Vagina (tissue), 2 donors: ENCODE results near the gene POLRMT. TPM values are rescaled to one million over a fixed set of nuclear protein-coding genes. Genes with fewer than 3 reads are reported as not detected.

ENCODE experiments used
- DNase-seq, 2 donors: peaks; one replicate each; pipeline ENCODE4 v3.0.0-alpha.2; 2017; ENCODE audit errors: extremely low spot score in 2 of 2
- H3K27ac ChIP-seq: fragments of 200-600 bp; sonication (generic); one replicate; pipeline ENCODE4 v1.5.1; 2019
- H3K27me3 ChIP-seq: fragments of 200-600 bp; sonication (generic); one replicate; pipeline ENCODE4 v1.5.1; 2019
- H3K36me3 ChIP-seq, 2 donors: fragments of 200-600 bp; sonication (generic); one replicate each; pipeline ENCODE4 v1.5.1; 2017 to 2019
- H3K4me1 ChIP-seq: fragments of 200-600 bp; sonication (generic); one replicate; pipeline ENCODE4 v1.5.1; 2019
- H3K4me3 ChIP-seq, 2 donors: fragments of 200-600 bp; sonication (generic); 1 replicate in 1 of 2; 2 replicates in 1 of 2; pipeline ENCODE4 v1.5.1; 2016 to 2019
- H3K9me3 ChIP-seq: fragments of 200-600 bp; sonication (generic); one replicate; pipeline ENCODE4 v1.5.1; 2019
- POLR2A ChIP-seq, 2 donors: fragments of 450-650 bp; IDR thresholded peaks; one replicate each; pipeline ENCODE4 v1.6.1; 2017; ENCODE audit warnings: antibody characterized with exemption in 2 of 2, mild to moderate bottlenecking in 2 of 2, moderate library complexity in 2 of 2
- POLR2AphosphoS5 ChIP-seq, 2 donors: sonication (generic); formaldehyde crosslinking; IDR thresholded peaks; one replicate each; pipeline ENCODE4 v1.9.0; 2017; ENCODE audit warnings: antibody characterized with exemption in 2 of 2, mild to moderate bottlenecking in 2 of 2, low read depth in 1 of 2; ENCODE audit not compliant: insufficient read depth in 1 of 2
- intact Hi-C: fragments of 100-400 bp; cut with DNase I; formaldehyde crosslinking; loops from one replicate; pipeline ENCODE4 v1.15.1; 2023
- total RNA-seq: library from RNA; depleted of rRNA; stranded (reverse); fragments of >200 nt; gene quantifications from one replicate; pipeline ENCODE4 v1.2.3, GENCODE V29; 2016
- TF ChIP-seq, protein P1 (sequence below), 3 experiments: fragments of 450-650 bp in 2 of 3; fragments of 200-600 bp in 1 of 3; sonication (generic) in 1 of 3; IDR thresholded peaks; one replicate each; pipeline ENCODE4 v1.5.1; 2017 to 2019; ENCODE audit warnings: antibody characterized with exemption in 3 of 3, mild to moderate bottlenecking in 2 of 3, moderate library complexity in 2 of 3

The POLRMT gene
- total RNA-seq, 1 donor from 2014 or later, result 33.9 TPM

DNA sequence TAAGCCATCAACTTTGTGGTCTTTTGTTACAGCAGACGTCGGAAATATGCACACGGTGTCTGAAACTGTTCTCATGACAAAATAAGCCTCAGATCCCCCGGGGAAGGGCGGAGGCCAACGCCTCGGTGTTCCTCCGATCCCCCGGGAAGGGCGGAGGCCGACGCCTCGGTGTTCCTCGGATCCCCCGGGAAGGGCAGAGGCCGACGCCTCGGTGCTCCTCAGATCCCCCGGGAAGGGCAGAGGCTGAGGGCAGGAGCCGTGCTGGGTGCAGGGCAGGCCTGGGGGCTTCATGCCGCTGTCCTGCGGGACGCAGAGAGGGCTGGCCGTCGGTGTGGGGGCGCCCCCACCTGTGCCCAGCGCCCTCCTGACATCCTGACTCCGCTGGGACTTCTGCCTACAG lies 11.0 kb upstream of the POLRMT start:
- peaks cover 7% of the 10 kb centered on the region for H3K4me1 ChIP-seq
- H3K36me3 ChIP-seq, result peaks cover 0 to 36% of the 10 kb centered on the region in 2 donors
- no peak for DNase-seq
- intact Hi-C loops, result no loop called here
- no peak overlapping the region for H3K4me3 ChIP-seq
- TF ChIP-seq, protein P1, sequence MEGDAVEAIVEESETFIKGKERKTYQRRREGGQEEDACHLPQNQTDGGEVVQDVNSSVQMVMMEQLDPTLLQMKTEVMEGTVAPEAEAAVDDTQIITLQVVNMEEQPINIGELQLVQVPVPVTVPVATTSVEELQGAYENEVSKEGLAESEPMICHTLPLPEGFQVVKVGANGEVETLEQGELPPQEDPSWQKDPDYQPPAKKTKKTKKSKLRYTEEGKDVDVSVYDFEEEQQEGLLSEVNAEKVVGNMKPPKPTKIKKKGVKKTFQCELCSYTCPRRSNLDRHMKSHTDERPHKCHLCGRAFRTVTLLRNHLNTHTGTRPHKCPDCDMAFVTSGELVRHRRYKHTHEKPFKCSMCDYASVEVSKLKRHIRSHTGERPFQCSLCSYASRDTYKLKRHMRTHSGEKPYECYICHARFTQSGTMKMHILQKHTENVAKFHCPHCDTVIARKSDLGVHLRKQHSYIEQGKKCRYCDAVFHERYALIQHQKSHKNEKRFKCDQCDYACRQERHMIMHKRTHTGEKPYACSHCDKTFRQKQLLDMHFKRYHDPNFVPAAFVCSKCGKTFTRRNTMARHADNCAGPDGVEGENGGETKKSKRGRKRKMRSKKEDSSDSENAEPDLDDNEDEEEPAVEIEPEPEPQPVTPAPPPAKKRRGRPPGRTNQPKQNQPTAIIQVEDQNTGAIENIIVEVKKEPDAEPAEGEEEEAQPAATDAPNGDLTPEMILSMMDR (IDR thresholded peaks at IDR 0.05), result no peak
- TF ChIP-seq POLR2AphosphoS5 (IDR thresholded peaks at IDR 0.05; ENCODE audit: insufficient read depth in 1 of 2, low read depth in 1 of 2) (no peak), POLR2A (IDR thresholded peaks at IDR 0.05) (no peak)
- H3K27me3 ChIP-seq, result no peaks in the 10 kb centered on the region
- H3K9me3 ChIP-seq, result no peaks in the 10 kb centered on the region
- no peak overlapping the region for H3K27ac ChIP-seq

DNA sequence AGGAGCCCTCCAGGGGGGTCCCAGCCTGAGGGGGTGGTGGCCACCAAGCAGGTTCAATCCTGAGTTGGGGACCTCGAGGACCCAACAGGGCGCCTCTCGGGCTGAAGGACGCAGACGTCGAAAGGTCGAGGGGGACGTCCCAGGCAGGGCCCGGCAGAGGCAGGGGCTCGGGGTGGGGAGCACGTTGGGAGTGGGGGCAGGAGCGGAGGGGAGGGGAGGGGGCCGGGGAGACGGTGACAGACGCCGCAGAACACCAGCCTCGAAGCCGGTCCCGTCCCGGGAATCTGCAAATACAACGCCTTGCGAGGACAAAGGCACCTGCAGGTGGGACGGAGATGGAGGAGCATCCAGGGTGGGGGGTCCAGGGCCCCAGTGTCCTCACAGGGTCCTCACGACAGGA lies 10.4 kb upstream of the POLRMT start:
- H3K36me3 ChIP-seq, result peaks cover 0 to 31% of the 10 kb centered on the region in 2 donors
- TF ChIP-seq POLR2A (IDR thresholded peaks at IDR 0.05) (no peak), POLR2AphosphoS5 (IDR thresholded peaks at IDR 0.05; ENCODE audit: insufficient read depth in 1 of 2, low read depth in 1 of 2) (no peak)
- TF ChIP-seq, protein P1 (IDR thresholded peaks at IDR 0.05), result no peak
- H3K27ac ChIP-seq, result no peak overlapping the region
- no peaks in the 10 kb centered on the region for H3K9me3 ChIP-seq
- intact Hi-C loops, result no loop called here
- peaks cover 14% of the 10 kb centered on the region for H3K4me1 ChIP-seq
- DNase-seq, result no peak
- H3K27me3 ChIP-seq, result no peaks in the 10 kb centered on the region
- H3K4me3 ChIP-seq, result no peak overlapping the region

DNA sequence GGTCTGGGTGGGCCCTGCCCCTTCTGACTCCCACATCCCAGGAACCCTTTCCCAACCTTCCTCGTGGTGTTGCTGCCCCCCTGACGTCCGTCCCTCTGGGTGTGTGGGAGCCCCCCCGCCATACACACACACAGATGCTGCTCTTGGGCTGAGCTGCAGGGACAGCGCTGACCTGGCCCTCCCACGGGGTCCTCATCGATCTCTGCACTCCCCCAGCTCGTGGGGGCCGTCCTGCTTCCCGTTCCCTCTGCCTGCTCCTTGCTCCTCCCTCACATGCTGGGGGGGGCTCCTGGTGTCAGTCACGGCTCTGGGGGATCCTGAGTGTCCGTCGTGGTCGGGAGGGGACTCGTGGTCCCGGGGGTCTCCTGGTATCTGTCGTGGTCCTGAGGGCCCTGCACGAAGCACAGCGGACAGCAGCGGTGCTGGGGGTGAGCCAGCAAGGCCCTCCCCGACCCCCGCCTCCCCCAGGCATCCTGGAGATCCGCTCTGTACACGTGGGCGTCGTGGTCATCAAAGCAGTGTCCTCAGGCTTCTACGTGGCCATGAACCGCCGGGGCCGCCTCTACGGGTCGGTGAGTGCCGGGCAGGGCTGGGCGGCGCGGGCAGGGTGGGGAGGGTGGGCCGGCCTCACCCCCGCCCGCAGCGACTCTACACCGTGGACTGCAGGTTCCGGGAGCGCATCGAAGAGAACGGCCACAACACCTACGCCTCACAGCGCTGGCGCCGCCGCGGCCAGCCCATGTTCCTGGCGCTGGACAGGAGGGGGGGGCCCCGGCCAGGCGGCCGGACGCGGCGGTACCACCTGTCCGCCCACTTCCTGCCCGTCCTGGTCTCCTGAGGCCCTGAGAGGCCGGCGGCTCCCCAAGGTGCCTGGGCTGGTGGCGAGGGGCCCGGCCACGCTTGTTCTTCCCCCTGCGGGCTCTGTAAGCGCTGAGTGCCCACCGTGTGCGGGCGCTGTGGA lies 9.7 kb upstream of the POLRMT start:
- no peak overlapping the region for H3K27ac ChIP-seq

DNA sequence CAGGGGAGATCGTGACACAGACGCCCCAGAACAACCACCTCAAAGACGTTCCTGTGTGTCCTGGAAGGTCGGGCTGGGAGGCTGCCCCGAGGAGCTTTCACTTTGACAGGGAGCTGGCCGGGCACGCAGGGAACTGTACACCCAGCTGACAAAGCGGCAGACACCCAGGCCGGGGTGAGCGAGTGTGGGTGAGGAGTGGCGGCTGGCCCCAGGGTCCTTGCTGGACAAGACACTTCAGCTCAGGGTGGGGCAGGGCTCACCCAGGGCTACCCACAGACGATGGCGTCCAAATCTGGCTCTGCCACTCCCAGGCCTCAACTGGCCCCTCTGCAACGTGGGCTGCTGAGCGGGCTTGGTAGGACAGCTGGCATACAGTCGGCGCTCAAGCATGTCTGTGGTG lies 8.4 kb upstream of the POLRMT start:
- intact Hi-C loops, result no loop called here
- Histone ChIP-seq H3K27me3 (no peaks in the 10 kb centered on the region), H3K36me3 (peaks cover 0 to 12% of the 10 kb centered on the region in 2 donors), H3K9me3 (no peaks in the 10 kb centered on the region), H3K4me1 (peaks cover 18% of the 10 kb centered on the region), H3K27ac (no peak overlapping the region), H3K4me3 (no peak overlapping the region)
- DNase-seq, result no peak
- TF ChIP-seq POLR2AphosphoS5 (IDR thresholded peaks at IDR 0.05; ENCODE audit: insufficient read depth in 1 of 2, low read depth in 1 of 2), result no peak
- TF ChIP-seq, protein P1 (IDR thresholded peaks at IDR 0.05), result no peak
- TF ChIP-seq POLR2A (IDR thresholded peaks at IDR 0.05), result no peak

More for the DNA sequence above, 9.7 kb upstream of the POLRMT start:
- no peaks in the 10 kb centered on the region for H3K27me3 ChIP-seq
- TF ChIP-seq POLR2A (IDR thresholded peaks at IDR 0.05) (no peak), POLR2AphosphoS5 (IDR thresholded peaks at IDR 0.05; ENCODE audit: insufficient read depth in 1 of 2, low read depth in 1 of 2) (no peak)
- TF ChIP-seq, protein P1 (IDR thresholded peaks at IDR 0.05), result no peak
- DNase-seq, result no peak
- H3K4me1 ChIP-seq, result peaks cover 18% of the 10 kb centered on the region
- peaks cover 0 to 25% of the 10 kb centered on the region in 2 donors for H3K36me3 ChIP-seq
- intact Hi-C loops, result no loop called here
- H3K9me3 ChIP-seq, result no peaks in the 10 kb centered on the region
- H3K4me3 ChIP-seq, result no peak overlapping the region
